ENCODE results near the gene CYP26A1.

The CYP26A1 gene

GRCh38 chr10:93064874-93065660 is 8.6 kb upstream of the CYP26A1 start:
- DNase-seq, result no peak

- no peak for DNase-seq
Measured at GRCh38 chr10:93065675-93066543, 7.8 kb upstream of the CYP26A1 start.

- DNase-seq, result no peak
Measured at GRCh38 chr10:93066544-93066913, 7.2 kb upstream of the CYP26A1 start.

- DNase-seq, result no peak
Measured at GRCh38 chr10:93067443-93068365, 6.0 kb upstream of the CYP26A1 start.

DNA sequence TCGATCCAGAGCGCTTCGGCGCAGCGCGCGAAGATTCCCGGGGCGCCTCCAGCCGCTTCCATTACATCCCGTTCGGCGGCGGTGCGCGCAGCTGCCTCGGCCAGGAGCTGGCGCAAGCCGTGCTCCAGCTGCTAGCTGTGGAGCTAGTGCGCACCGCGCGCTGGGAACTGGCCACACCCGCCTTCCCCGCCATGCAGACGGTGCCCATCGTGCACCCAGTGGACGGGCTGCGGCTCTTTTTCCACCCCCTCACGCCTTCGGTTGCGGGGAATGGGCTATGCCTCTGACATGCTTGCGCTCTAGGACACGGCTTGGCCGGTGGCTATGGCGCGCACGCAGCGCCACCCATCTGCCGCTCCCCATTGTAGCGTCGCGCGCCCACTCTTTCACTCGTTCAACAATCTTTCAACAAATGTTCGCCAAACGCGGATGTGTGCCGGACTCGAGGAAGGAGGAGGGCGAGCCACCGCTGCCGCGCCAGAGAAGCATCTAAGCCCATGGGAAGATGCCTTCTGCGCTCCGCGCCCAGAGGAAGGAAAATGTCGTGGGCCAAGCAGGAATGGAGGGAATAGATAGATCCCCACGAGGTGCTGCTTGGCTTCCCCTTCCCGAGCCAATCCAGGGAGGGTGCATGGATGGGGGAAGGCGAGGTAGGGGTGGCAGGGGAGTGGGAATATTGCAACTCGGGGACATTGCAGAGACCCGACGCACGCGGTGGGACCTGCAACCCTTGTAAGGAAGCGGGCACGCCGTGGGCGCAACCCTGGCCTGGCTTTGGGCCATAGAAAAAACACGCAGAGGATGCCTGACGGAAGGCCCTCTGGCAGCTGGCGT is 5.1 kb upstream of the CYP26A1 start:
- DNase-seq, result no peak

- no peak for DNase-seq
Measured at GRCh38 chr10:93069245-93069561, 4.5 kb upstream of the CYP26A1 start.

- DNase-seq, result no peak
Measured at GRCh38 chr10:93070378-93071176, 3.1 kb upstream of the CYP26A1 start.

DNA sequence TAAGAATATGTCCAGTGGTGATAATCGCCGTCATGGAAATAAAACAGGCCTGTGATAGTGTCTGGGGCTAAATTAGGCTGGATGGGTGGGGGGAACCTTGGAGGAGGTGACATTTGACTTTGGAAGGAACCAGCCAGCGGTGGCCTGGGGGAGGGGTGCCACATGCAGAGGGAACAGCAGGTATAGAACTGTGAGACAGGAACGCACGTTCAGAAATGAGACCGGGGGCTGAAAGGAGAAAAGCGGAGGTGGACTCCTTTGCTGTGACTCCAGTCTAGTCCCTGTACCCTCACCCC is 2.6 kb upstream of the CYP26A1 start:
- no peak for DNase-seq

GRCh38 chr10:93071674-93072224 is 1.9 kb upstream of the CYP26A1 start:
- peak in 1 of 3 donors; percentile 40 for DNase-seq

- no peak for DNase-seq
Measured at GRCh38 chr10:93072225-93072712, 1.4 kb upstream of the CYP26A1 start.

DNA sequence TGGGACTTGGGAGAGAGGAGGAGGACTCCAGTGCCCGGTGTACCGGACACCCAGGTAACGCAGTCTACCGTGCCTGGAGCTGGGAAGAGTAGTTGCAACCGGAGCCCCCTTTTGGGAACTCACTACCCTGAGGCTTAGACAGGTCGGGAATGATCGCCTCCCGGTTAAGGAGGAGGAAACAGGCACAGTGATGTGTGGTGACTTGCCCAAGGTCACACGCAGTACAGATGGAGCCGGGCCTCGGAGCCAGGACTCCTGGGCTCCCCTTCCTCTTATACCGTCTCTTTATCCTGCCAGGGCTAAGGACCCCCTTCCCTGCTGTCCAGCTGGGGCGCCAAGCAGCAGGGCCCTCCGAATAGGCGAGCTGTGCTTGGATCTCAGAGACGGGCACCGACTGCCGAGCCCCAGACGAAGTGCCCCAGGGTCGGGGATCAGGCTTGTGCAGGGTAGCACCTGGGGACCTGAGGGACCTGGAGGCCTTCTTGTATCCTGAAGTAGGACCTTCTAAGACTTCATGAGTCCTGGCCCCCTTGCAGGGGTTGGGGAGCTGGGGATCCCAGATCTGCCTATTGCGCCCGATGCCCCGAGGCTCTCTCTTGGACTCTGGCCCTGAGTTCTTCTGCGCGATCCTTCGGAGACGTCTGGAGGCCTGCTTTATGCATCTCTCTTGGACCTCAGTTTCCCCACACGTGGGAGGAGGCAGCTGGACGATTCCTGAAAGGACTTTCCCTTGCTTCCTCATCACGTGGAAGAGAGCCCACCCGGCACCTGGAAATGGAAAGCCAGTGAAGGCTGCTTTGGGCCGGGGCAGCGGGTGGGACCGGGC is 767 bp upstream of the CYP26A1 start:
- DNase-seq, result no peak

DNA sequence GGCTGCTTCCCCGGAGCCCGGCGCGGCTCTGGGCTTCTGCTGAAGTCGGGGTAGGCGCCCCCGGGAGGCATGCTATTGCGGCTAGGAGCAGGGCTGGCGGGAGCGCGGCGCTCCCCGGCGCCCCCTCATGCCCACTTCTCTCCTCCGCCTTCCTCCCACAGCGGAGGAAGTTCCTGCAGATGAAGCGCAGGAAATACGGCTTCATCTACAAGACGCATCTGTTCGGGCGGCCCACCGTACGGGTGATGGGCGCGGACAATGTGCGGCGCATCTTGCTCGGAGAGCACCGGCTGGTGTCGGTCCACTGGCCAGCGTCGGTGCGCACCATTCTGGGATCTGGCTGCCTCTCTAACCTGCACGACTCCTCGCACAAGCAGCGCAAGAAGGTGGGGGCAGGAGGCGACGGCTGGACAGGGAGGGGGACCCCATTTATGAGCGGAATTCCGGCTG is 479 bp downstream of the CYP26A1 start:
- peak in 1 of 3 donors; percentile 41 for DNase-seq

DNA sequence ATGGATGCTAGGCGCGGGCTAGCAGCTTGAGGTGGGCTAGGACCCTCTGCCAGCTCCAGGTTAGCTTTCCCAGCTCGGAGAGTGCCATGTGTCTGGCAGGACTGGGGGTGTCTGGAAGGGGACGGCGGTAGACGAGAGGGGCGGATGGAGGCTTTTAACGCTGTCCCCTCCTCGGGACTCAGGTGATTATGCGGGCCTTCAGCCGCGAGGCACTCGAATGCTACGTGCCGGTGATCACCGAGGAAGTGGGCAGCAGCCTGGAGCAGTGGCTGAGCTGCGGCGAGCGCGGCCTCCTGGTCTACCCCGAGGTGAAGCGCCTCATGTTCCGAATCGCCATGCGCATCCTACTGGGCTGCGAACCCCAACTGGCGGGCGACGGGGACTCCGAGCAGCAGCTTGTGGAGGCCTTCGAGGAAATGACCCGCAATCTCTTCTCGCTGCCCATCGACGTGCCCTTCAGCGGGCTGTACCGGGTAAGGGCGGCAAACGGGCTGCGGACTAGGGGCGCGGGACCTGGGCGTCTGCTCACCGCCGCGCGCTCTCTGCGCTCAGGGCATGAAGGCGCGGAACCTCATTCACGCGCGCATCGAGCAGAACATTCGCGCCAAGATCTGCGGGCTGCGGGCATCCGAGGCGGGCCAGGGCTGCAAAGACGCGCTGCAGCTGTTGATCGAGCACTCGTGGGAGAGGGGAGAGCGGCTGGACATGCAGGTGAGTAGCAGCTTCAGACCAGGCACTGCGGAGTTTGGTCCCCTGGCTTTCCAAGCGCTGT is 1.1 kb downstream of the CYP26A1 start:
- no peak for DNase-seq

DNA sequence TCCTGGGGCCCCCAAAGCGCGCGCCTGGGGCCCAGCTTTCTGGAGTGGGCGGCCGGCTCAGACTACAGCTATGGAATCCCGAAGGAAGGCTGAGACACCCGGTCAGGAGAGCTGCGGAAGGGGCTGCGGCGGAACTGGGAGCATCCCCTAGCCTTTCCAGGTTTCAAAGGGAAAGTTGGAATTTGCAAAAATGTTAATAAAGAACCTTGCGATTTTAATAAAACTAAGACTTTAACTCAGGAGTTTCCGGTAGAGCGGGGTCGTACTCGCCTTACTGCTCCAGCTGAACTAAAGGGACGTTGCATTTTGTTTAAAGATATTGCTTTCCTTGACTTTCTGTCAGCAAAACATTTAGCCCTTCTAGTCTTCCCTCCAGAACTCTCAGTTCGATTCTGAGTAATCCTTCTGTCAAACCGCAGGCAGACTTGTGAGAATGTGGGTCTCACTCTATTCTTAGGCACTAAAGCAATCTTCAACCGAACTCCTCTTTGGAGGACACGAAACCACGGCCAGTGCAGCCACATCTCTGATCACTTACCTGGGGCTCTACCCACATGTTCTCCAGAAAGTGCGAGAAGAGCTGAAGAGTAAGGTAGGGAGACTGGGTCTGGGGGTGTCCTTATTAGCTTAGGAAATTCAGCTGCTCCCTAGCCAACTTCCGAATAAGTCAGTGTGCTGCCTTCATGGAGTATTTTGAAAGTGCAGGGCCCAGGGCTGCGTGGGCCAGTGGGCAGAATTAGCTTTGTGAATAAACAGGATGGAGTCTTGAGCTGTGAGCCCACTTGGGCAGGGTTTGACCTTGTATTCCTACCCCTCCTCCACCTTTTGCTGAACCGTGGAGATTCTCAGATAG is 1.9 kb downstream of the CYP26A1 start:
- DNase-seq, result no peak

DNA sequence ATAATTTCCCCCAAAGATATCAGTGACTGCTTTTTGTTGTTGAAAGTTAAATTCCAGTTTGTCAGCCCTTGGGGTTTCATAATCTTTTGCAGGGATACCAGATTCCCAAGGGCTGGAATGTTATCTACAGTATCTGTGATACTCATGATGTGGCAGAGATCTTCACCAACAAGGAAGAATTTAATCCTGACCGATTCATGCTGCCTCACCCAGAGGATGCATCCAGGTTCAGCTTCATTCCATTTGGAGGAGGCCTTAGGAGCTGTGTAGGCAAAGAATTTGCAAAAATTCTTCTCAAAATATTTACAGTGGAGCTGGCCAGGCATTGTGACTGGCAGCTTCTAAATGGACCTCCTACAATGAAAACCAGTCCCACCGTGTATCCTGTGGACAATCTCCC is 3.2 kb downstream of the CYP26A1 start:
- DNase-seq, result no peak

DNA sequence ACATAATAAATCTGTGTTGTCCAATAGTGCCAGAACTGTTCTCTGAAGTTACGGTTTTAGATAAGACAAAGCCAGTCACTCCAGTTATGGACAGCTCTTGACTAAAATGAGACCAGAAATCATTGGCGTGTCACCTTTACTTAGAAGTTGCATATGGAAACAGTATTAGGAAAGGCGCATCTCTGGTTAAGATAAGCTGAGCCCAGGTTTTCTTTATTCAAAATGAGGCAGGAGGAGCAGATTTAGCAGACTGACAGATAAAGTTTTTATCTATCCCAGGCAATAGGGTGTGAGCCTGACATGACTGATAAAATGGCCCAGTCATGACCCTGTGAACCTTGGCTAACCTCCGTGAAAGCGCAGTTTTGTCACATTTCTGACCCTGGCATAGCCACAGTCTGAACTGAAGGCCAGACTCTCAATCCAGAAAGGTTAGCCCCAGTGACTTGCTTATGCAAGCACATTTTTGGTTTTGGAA is 4.2 kb downstream of the CYP26A1 start:
- no peak for DNase-seq

DNA sequence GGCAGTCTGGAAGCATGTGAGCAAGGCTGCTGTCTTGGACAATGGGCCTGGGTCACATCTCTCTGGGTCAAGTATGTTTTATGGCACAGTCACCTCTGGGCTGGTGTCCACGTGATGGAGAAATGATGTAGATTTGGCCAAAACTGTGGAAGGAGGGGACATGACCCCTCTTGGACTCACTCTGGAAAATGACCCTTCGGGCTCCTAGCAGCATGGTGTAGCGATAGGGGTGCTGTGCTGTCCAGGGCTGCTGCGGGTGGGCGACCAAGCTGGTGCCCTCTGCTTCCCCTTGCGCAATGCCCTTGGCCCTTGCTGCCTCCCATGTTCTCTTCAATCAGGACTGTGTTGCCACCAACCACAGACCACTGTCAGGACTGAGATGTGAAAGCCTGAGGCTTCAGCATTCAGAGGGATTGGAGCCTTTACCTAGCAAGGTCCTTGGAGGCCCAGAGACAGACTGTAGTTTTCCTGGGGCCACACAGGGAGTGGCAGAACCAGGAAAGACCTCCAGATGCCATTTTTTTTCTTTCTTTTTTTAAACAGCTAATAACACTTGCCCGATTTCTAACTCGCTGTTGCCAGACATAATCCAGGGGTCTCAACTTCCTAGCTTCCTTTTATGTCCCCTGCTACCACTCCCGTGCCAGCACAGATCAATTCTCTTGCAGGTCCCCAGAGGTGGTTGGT is 6.1 kb downstream of the CYP26A1 start:
- no peak for DNase-seq

All from suppressor macrophage treated with lipopolysaccharide for 1 hour (primary cell).